Measurements from ENCODE around the gene CDKN2D.
A peak's percentile ranks its signal among the peaks of the same experiment; 100 is the strongest.
"Not testable (repeated sequence)": the region's sequence is repeated elsewhere in the genome, so short reads cannot be mapped to it uniquely, and the experiment has no call there.

Gene CDKN2D

GRCh38 chr19:10546817-10547216, 22.0 kb downstream of the CDKN2D start:
- Histone ChIP-seq H3K9me3 (ENCODE audit: control insufficient read depth, low read depth, low read length) (no peaks in the 10 kb centered on the region), H3K4me1 (ENCODE audit: control insufficient read depth, low read depth, low read length) (no peaks in the 10 kb centered on the region), H3K27ac (ENCODE audit: low read length) (no peak overlapping the region), H3K4me3 (ENCODE audit: low read length) (no peak overlapping the region), H3K9ac (ENCODE audit: low read length) (no peak overlapping the region), H3K36me3 (ENCODE audit: control insufficient read depth, low read depth, low read length) (peaks cover 17% of the 10 kb centered on the region), H3K27me3 (ENCODE audit: control insufficient read depth, insufficient read depth, low read length) (no peaks in the 10 kb centered on the region)

GRCh38 chr19:10544753-10545251, 24.0 kb downstream of the CDKN2D start:
- no peaks in the 10 kb centered on the region for H3K4me1 ChIP-seq (ENCODE audit: control insufficient read depth, low read depth, low read length)
- peaks cover 13% of the 10 kb centered on the region for H3K36me3 ChIP-seq (ENCODE audit: control insufficient read depth, low read depth, low read length)
- no peak overlapping the region for H3K9ac ChIP-seq (ENCODE audit: low read length)
- no peaks in the 10 kb centered on the region for H3K9me3 ChIP-seq (ENCODE audit: control insufficient read depth, low read depth, low read length)
- H3K27me3 ChIP-seq (ENCODE audit: control insufficient read depth, insufficient read depth, low read length): no peaks in the 10 kb centered on the region
- peak overlapping the region; percentile 78 for H3K4me3 ChIP-seq (ENCODE audit: low read length)
- H3K27ac ChIP-seq (ENCODE audit: low read length): no peak overlapping the region

- Histone ChIP-seq H3K4me1 (ENCODE audit: control insufficient read depth, low read depth, low read length) (no peaks in the 10 kb centered on the region), H3K9ac (ENCODE audit: low read length) (peak overlapping the region; percentile 67), H3K27ac (ENCODE audit: low read length) (no peak overlapping the region), H3K27me3 (ENCODE audit: control insufficient read depth, insufficient read depth, low read length) (no peaks in the 10 kb centered on the region), H3K4me3 (ENCODE audit: low read length) (peak overlapping the region; percentile 78), H3K36me3 (ENCODE audit: control insufficient read depth, low read depth, low read length) (peaks cover 13% of the 10 kb centered on the region), H3K9me3 (ENCODE audit: control insufficient read depth, low read depth, low read length) (no peaks in the 10 kb centered on the region)
Measured at GRCh38 chr19:10544242-10544752, 24.5 kb downstream of the CDKN2D start.

GRCh38 chr19:10543420-10544241, 25.1 kb downstream of the CDKN2D start, which contains the start of gene ATG4D:
ATG4D (plus strand) TSS chr19:10543904; CDS start chr19:10544091, 187 bp downstream.
- Histone ChIP-seq H3K4me3 (ENCODE audit: low read length) (peak within 1 kb of the TSS; percentile 78), H3K36me3 (ENCODE audit: control insufficient read depth, low read depth, low read length) (peaks cover 7% of the 10 kb centered on the region), H3K9me3 (ENCODE audit: control insufficient read depth, low read depth, low read length) (no peaks in the 10 kb centered on the region), H3K9ac (ENCODE audit: low read length) (peak within 1 kb of the TSS; percentile 67), H3K27ac (ENCODE audit: low read length) (no peak within 1 kb of the TSS), H3K27me3 (ENCODE audit: control insufficient read depth, insufficient read depth, low read length) (no peaks in the 10 kb centered on the region), H3K4me1 (ENCODE audit: control insufficient read depth, low read depth, low read length) (no peaks in the 10 kb centered on the region)

GRCh38 chr19:10543059-10543419, 25.7 kb downstream of the CDKN2D start:
- H3K4me1 ChIP-seq (ENCODE audit: control insufficient read depth, low read depth, low read length): no peaks in the 10 kb centered on the region
- H3K9ac ChIP-seq (ENCODE audit: low read length): no peak overlapping the region
- no peaks in the 10 kb centered on the region for H3K27me3 ChIP-seq (ENCODE audit: control insufficient read depth, insufficient read depth, low read length)
- peak overlapping the region; percentile 78 for H3K4me3 ChIP-seq (ENCODE audit: low read length)
- H3K36me3 ChIP-seq (ENCODE audit: control insufficient read depth, low read depth, low read length): peaks cover 3% of the 10 kb centered on the region
- H3K9me3 ChIP-seq (ENCODE audit: control insufficient read depth, low read depth, low read length): no peaks in the 10 kb centered on the region
- H3K27ac ChIP-seq (ENCODE audit: low read length): no peak overlapping the region

GRCh38 chr19:10539016-10539415, 29.8 kb downstream of the CDKN2D start:
- H3K36me3 ChIP-seq (ENCODE audit: control insufficient read depth, low read depth, low read length); H3K4me3 ChIP-seq (ENCODE audit: low read length); H3K27me3 ChIP-seq (ENCODE audit: control insufficient read depth, insufficient read depth, low read length); H3K27ac ChIP-seq (ENCODE audit: low read length); H3K9ac ChIP-seq (ENCODE audit: low read length); H3K9me3 ChIP-seq (ENCODE audit: control insufficient read depth, low read depth, low read length); H3K4me1 ChIP-seq (ENCODE audit: control insufficient read depth, low read depth, low read length): not testable (repeated sequence)

- H3K4me3 ChIP-seq (ENCODE audit: low read length): no peak overlapping the region
Measured at GRCh38 chr19:10538204-10538983, 30.4 kb downstream of the CDKN2D start.

GRCh38 chr19:10537668-10538067, 31.1 kb downstream of the CDKN2D start:
- Histone ChIP-seq H3K9ac (ENCODE audit: low read length) (no peak overlapping the region), H3K4me3 (ENCODE audit: low read length) (no peak overlapping the region), H3K9me3 (ENCODE audit: control insufficient read depth, low read depth, low read length) (no peaks in the 10 kb centered on the region), H3K27me3 (ENCODE audit: control insufficient read depth, insufficient read depth, low read length) (no peaks in the 10 kb centered on the region), H3K36me3 (ENCODE audit: control insufficient read depth, low read depth, low read length) (no peaks in the 10 kb centered on the region), H3K4me1 (ENCODE audit: control insufficient read depth, low read depth, low read length) (no peaks in the 10 kb centered on the region), H3K27ac (ENCODE audit: low read length) (no peak overlapping the region)

More at GRCh38 chr19:10538204-10538983, 30.4 kb downstream of the CDKN2D start:
- Histone ChIP-seq H3K4me1 (ENCODE audit: control insufficient read depth, low read depth, low read length) (no peaks in the 10 kb centered on the region), H3K36me3 (ENCODE audit: control insufficient read depth, low read depth, low read length) (no peaks in the 10 kb centered on the region), H3K9me3 (ENCODE audit: control insufficient read depth, low read depth, low read length) (no peaks in the 10 kb centered on the region), H3K27ac (ENCODE audit: low read length) (no peak overlapping the region), H3K9ac (ENCODE audit: low read length) (no peak overlapping the region), H3K27me3 (ENCODE audit: control insufficient read depth, insufficient read depth, low read length) (no peaks in the 10 kb centered on the region)

- no peak overlapping the region for H3K9ac ChIP-seq (ENCODE audit: low read length)
- H3K4me3 ChIP-seq (ENCODE audit: low read length): no peak overlapping the region
- no peaks in the 10 kb centered on the region for H3K4me1 ChIP-seq (ENCODE audit: control insufficient read depth, low read depth, low read length)
- H3K27me3 ChIP-seq (ENCODE audit: control insufficient read depth, insufficient read depth, low read length): no peaks in the 10 kb centered on the region
- H3K36me3 ChIP-seq (ENCODE audit: control insufficient read depth, low read depth, low read length): no peaks in the 10 kb centered on the region
- no peaks in the 10 kb centered on the region for H3K9me3 ChIP-seq (ENCODE audit: control insufficient read depth, low read depth, low read length)
- no peak overlapping the region for H3K27ac ChIP-seq (ENCODE audit: low read length)
Measured at GRCh38 chr19:10535613-10536012, 33.2 kb downstream of the CDKN2D start.

- Histone ChIP-seq H3K27ac (ENCODE audit: low read length) (no peak overlapping the region), H3K27me3 (ENCODE audit: control insufficient read depth, insufficient read depth, low read length) (no peaks in the 10 kb centered on the region), H3K9ac (ENCODE audit: low read length) (no peak overlapping the region), H3K9me3 (ENCODE audit: control insufficient read depth, low read depth, low read length) (no peaks in the 10 kb centered on the region), H3K4me3 (ENCODE audit: low read length) (no peak overlapping the region), H3K36me3 (ENCODE audit: control insufficient read depth, low read depth, low read length) (no peaks in the 10 kb centered on the region), H3K4me1 (ENCODE audit: control insufficient read depth, low read depth, low read length) (no peaks in the 10 kb centered on the region)
Measured at GRCh38 chr19:10533646-10534386, 35.0 kb downstream of the CDKN2D start.

GRCh38 chr19:10532457-10532856, 36.3 kb downstream of the CDKN2D start:
- H3K36me3 ChIP-seq (ENCODE audit: control insufficient read depth, low read depth, low read length): no peaks in the 10 kb centered on the region
- no peak overlapping the region for H3K9ac ChIP-seq (ENCODE audit: low read length)
- no peaks in the 10 kb centered on the region for H3K4me1 ChIP-seq (ENCODE audit: control insufficient read depth, low read depth, low read length)
- H3K27ac ChIP-seq (ENCODE audit: low read length): no peak overlapping the region
- no peaks in the 10 kb centered on the region for H3K9me3 ChIP-seq (ENCODE audit: control insufficient read depth, low read depth, low read length)
- no peaks in the 10 kb centered on the region for H3K27me3 ChIP-seq (ENCODE audit: control insufficient read depth, insufficient read depth, low read length)
- H3K4me3 ChIP-seq (ENCODE audit: low read length): no peak overlapping the region

Data from iPS-18a (cell line).